Breast epithelium (tissue), 4 donors: ENCODE data around the gene ADM2. TPM values are rescaled to one million over a fixed set of nuclear protein-coding genes. Genes with fewer than 3 reads are reported as not detected.

Experiments used
- DNase-seq, 2 donors: peaks; one replicate each; pipeline ENCODE4 v3.0.0-alpha.2; 2019; ENCODE audit warnings: low spot score in 2 of 2
- H3K27ac ChIP-seq, 2 donors: fragments of 200-600 bp; sonication (generic) in 1 of 2; one replicate each; pipeline ENCODE4 v1.5.1; 2016 to 2019; ENCODE audit warnings: mild to moderate bottlenecking in 1 of 2
- H3K27me3 ChIP-seq, 2 donors: fragments of 200-600 bp; sonication (generic) in 1 of 2; one replicate each; pipeline versions ENCODE4 v1.5.1 to v1.6.0; 2017 to 2019; ENCODE audit warnings: control low read depth in 1 of 2, mild to moderate bottlenecking in 1 of 2
- H3K36me3 ChIP-seq: fragments of 200-600 bp; one replicate; pipeline ENCODE4 v1.5.1; 2019
- H3K4me1 ChIP-seq, 2 donors: fragments of 200-600 bp; sonication (generic); one replicate each; pipeline ENCODE4 v1.5.1; 2016 to 2019; ENCODE audit warnings: control low read depth in 1 of 2
- H3K4me3 ChIP-seq, 3 donors: fragments of 200-600 bp; sonication (generic); 1 replicate in 2 of 3; 2 replicates in 1 of 3; pipeline ENCODE4 v1.5.1; 2016 to 2019; ENCODE audit warnings: mild to moderate bottlenecking in 3 of 3, moderate library complexity in 2 of 3
- H3K9me3 ChIP-seq, 2 donors: fragments of 200-600 bp; sonication (generic) in 1 of 2; one replicate each; pipeline ENCODE4 v1.5.1; 2016 to 2019; ENCODE audit warnings: control low read depth in 1 of 2
- CTCF ChIP-seq, 3 donors: fragments of 450-650 bp; IDR thresholded peaks; one replicate each; pipeline ENCODE4 v1.5.1; 2016 to 2017; ENCODE audit warnings: antibody characterized with exemption in 3 of 3, mild to moderate bottlenecking in 3 of 3, moderate library complexity in 3 of 3
- POLR2A ChIP-seq: fragments of 450-650 bp; IDR thresholded peaks from one replicate; pipeline ENCODE4 v1.6.1; 2016; ENCODE audit warnings: antibody characterized with exemption, mild to moderate bottlenecking, moderate library complexity
- POLR2AphosphoS5 ChIP-seq, 3 donors: sonication (generic); formaldehyde crosslinking; IDR thresholded peaks; one replicate each; pipeline ENCODE4 v1.6.1; 2017; ENCODE audit warnings: antibody characterized with exemption in 3 of 3
- intact Hi-C: fragments of 100-400 bp; cut with DNase I; formaldehyde crosslinking; loops from one replicate; pipeline ENCODE4 v1.15.1; 2023; ENCODE audit warnings: low total_unique reads
- total RNA-seq, 3 donors: library from RNA; depleted of rRNA; stranded (reverse); fragments of >200 nt; gene quantifications; one replicate each; pipeline ENCODE4 v1.1.0, GENCODE V29; 2016

ADM2 gene
- total RNA-seq, 3 donors from 2014 or later, result 0.59 to 0.98 TPM; not detected in 1

DNA sequence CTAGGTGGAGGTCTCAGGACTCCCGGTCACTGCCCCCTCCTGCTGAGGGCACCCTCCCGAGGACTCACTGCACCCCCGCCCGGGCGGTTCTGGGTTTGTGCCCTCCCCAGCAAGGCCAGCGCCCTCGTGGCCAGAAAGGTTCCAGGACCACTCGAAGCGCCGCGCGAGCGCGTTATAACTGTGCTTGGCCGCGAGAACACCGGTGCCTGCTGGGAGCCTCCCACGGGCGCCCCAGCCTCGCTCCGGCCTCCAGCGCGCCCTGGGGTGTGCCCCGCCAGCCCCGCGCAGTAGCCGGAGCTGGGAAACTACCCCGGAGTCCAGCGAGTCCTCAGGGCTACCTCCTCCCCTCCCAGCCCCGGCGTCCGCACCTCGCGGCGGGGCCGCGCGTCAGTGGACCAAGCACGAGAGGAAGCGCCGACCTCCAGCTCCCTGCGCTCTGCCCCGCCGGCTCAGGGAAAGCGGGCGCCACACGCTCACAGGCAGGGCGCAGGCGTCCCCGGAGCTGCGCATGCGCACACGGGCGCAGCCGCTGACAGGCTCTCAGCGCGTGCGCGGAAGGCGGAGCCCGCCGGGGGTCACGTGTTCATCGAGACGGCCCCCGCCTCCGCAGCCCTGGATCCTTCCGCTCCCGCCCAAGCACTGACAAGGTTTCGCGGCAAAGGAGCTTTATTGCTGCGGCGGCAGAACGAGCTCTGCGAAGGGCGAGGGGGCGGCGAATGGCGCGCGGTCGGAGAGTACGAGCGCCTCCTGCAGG lies 43.9 kb downstream of the ADM2 start, which contains the start of gene SCO2:
SCO2 (minus strand) TSS at position 495 of the 754 bp plus-strand sequence. CDS start 1,187 bp downstream, outside the sequence.
- Histone ChIP-seq H3K4me1 (peaks cover 10 to 12% of the 10 kb centered on the region in 2 donors), H3K9me3 (no peaks in the 10 kb centered on the region), H3K4me3 (peak within 1 kb of the TSS; percentile 52 to 91 (median 81)), H3K27ac (peak within 1 kb of the TSS; percentile 88 to 92), H3K27me3 (no peaks in the 10 kb centered on the region), H3K36me3 (peaks cover 13% of the 10 kb centered on the region)
- peak; percentile 94 to 96 for DNase-seq
- intact Hi-C loops, result loop anchor here (5.0 kb wide), 1 partner anchor 57 kb away; the partner anchor contains the start of gene CHKB
- TF ChIP-seq POLR2A, result peak; percentile 47
- peak in 2 of 3 donors; percentile 26 to 41 for TF ChIP-seq CTCF (IDR thresholded peaks at IDR 0.05)
- peak; percentile 62 to 79 (median 73) for TF ChIP-seq POLR2AphosphoS5 (IDR thresholded peaks at IDR 0.05)

DNA sequence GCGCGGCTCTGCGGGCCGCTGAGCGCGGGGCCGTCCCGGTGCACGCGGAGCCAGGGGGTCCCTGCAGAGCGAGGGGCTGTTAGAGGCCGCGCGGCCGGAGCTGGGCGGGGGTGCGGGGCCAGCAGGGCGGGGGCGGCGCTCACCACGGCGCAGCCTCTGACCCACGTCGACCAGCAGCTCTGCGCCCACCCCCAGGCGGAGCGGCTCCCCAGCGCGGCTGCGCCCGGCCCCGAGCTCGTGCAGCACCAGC lies 44.4 kb downstream of the ADM2 start:
- H3K4me3 ChIP-seq, result peak overlapping the region; percentile 52 to 91 (median 81)
- intact Hi-C loops, result loop anchor here (5.0 kb wide), 1 partner anchor 57 kb away; the partner anchor contains the start of gene CHKB
- DNase-seq, result no peak
- H3K27me3 ChIP-seq, result no peaks in the 10 kb centered on the region
- peaks cover 13% of the 10 kb centered on the region for H3K36me3 ChIP-seq
- peak overlapping the region; percentile 88 to 92 for H3K27ac ChIP-seq
- H3K4me1 ChIP-seq, result peaks cover 10 to 12% of the 10 kb centered on the region in 2 donors
- TF ChIP-seq POLR2A (no peak), CTCF (IDR thresholded peaks at IDR 0.05) (no peak), POLR2AphosphoS5 (IDR thresholded peaks at IDR 0.05) (no peak)
- H3K9me3 ChIP-seq, result no peaks in the 10 kb centered on the region

DNA sequence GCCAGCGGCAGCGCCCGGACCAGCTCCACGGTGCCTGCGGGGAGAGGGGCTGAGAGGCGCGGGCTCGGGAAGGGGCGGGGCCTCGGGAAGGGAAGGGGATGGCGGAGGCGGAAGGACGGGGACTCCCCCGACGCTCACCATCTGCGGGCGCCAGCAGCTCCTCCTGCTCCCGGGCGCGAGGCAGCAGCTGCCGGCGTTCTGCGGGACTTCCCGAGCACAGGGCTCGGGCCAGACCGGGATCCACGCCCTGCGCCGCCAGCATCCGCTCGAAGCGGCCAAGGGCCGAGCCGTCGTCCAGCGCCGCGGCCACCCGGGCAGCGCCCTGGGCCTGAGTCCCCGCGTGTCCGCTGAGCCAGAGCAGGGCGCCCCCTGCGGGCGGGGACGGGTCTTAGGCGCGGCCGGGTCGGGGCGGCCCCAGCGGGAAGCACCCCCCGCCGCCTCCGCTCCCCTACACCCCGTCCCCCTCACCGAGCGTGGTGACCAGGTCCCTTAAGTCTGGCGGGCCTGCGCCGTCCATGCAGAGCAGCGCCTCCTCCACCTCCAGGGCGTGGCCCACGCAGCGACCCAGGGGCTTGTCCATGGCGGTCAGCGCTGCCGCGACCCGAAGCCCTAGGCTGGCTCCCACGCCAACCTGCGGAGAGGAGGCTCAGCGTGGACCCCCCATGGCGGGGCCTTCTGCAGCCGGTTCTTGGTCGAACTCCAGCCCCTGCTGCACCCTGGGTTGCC lies 44.9 kb downstream of the ADM2 start:
- TF ChIP-seq POLR2AphosphoS5 (IDR thresholded peaks at IDR 0.05) (peak in 1 of 3 donors; percentile 7), CTCF (IDR thresholded peaks at IDR 0.05) (peak in 2 of 3 donors; percentile 13 to 46), POLR2A (no peak)
- H3K27ac ChIP-seq, result peak overlapping the region; percentile 88 to 92
- H3K4me1 ChIP-seq, result peaks cover 10 to 12% of the 10 kb centered on the region in 2 donors
- peak overlapping the region; percentile 52 to 91 (median 81) for H3K4me3 ChIP-seq
- DNase-seq, result peak; percentile 64 to 81
- no peaks in the 10 kb centered on the region for H3K27me3 ChIP-seq
- intact Hi-C loops, result loop anchor here (5.0 kb wide), 1 partner anchor 56 kb away; the partner anchor contains the start of gene CHKB
- peaks cover 13% of the 10 kb centered on the region for H3K36me3 ChIP-seq
- H3K9me3 ChIP-seq, result no peaks in the 10 kb centered on the region

DNA sequence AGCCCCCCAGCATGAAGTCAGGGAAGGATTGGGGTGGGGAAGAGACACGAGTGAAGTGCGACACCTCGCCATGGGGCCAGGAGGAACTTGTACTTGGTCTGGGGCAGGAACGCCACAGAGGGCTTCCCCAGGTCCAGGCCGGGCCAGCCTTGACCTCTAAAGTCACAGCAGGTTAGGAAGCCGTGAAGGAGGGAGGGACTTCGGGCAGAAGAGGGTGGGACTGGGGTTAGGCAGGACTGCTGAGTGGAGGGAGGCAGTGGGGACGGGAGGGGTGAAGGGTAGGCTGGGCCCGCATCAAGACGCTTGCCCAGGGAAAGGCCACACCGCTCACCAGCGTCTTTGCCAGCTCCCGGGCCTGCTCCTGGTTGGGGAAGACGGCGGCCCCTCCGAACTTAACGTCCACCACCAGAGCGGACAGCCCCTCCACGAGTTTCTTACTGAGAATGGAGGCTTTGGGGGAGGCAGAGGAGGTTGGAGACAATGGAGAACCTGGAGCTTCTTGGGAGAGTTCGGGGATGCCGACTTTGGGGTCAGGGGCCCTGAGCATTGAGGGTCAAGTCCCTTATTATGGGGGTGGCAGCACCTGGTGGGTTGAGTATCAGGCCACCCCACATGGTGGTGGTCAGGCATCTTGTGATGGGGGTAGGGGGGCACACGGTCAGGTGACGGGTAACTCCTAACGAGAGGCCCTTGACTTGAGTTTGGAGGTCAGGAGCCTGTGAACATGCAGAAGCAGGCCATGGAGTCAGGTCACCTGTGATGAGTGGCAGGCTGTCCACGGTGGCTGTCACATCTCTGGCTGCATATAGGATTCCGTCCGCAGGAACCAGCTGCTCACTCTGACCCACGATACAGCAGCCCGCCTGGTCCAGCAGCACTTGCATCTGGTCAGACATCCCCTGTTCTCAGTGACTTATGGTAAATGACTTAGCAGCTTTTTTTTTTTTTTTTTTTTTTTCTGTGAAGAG lies 45.8 kb downstream of the ADM2 start:
- H3K4me3 ChIP-seq, result peak overlapping the region; percentile 52 to 91 (median 81)
- peak in 1 of 2 donors; percentile 51 for DNase-seq
- no peak for TF ChIP-seq CTCF (IDR thresholded peaks at IDR 0.05)
- no peak for TF ChIP-seq POLR2AphosphoS5 (IDR thresholded peaks at IDR 0.05)
- no peak for TF ChIP-seq POLR2A
- peak overlapping the region; percentile 88 to 92 for H3K27ac ChIP-seq
- H3K9me3 ChIP-seq, result no peaks in the 10 kb centered on the region
- H3K36me3 ChIP-seq, result peaks cover 10% of the 10 kb centered on the region
- intact Hi-C loops, result loop anchor here (5.0 kb wide), 1 partner anchor 55 kb away; the partner anchor contains the start of gene CHKB
- peaks cover 10 to 12% of the 10 kb centered on the region in 2 donors for H3K4me1 ChIP-seq
- H3K27me3 ChIP-seq, result no peaks in the 10 kb centered on the region
